HepG2 (cell line): Measurements from ENCODE around the gene DSTN. TPM values are rescaled to one million over a fixed set of nuclear protein-coding genes. Genes with fewer than 3 reads are reported as not detected.

Source experiments
- ARID2 ChIP-seq: sonication (generic); formaldehyde crosslinking; IDR thresholded peaks from 2 replicates; pipeline ENCODE4 v1.8.1; 2022; ENCODE audit warnings: mild to moderate bottlenecking, missing genetic modification reagents, borderline replicate concordance
- ATF2 ChIP-seq: sonication (generic); formaldehyde crosslinking; IDR thresholded peaks from 2 replicates; pipeline ENCODE4 v1.4.0; 2020; ENCODE audit warnings: missing genetic modification reagents
- CREB1 ChIP-seq, 2 experiments: fragments of 450-650 bp in 1 of 2; IDR thresholded peaks; 2 replicates each; pipeline ENCODE4 v1.6.1; 2016 to 2017; ENCODE audit warnings: control low read depth in 1 of 2, mild to moderate bottlenecking in 1 of 2, missing compliant biosample characterization in 1 of 2, missing genetic modification characterization in 1 of 2
- CREBL2 ChIP-seq: sonication (generic); formaldehyde crosslinking; IDR thresholded peaks from 2 replicates; pipeline ENCODE4 v1.8.1; 2023; ENCODE audit warnings: missing genetic modification reagents, mild to moderate bottlenecking, borderline replicate concordance
- CTCF ChIP-seq: sonication (generic); formaldehyde crosslinking; IDR thresholded peaks from 2 replicates; pipeline ENCODE4 v1.5.0; 2020; ENCODE audit warnings: mild to moderate bottlenecking, missing genetic modification reagents, moderate library complexity
- DMTF1 ChIP-seq: sonication (generic); formaldehyde crosslinking; IDR thresholded peaks from 2 replicates; pipeline ENCODE4 v1.4.0; 2020; ENCODE audit warnings: mild to moderate bottlenecking, missing genetic modification reagents
- GATAD2A ChIP-seq: IDR thresholded peaks from 2 replicates; pipeline ENCODE4 v1.6.1; 2016
- HMG20B ChIP-seq: conservative IDR thresholded peaks from 2 replicates; pipeline ENCODE4 v1.6.1; 2016; ENCODE audit warnings: missing genetic modification reagents, missing compliant biosample characterization
- POLR2G ChIP-seq: fragments of 200-400 bp; formaldehyde crosslinking; IDR thresholded peaks from 2 replicates; pipeline ENCODE4 v1.6.1; 2018; ENCODE audit warnings: mild to moderate bottlenecking, low read depth, low read length, moderate library complexity
- TFDP2 ChIP-seq: sonication (generic); formaldehyde crosslinking; IDR thresholded peaks from 2 replicates; pipeline ENCODE4 v1.4.0; 2020; ENCODE audit warnings: missing genetic modification reagents
- ZBTB2 ChIP-seq: sonication (generic); formaldehyde crosslinking; IDR thresholded peaks from 2 replicates; pipeline ENCODE4 v1.8.0; 2022; ENCODE audit warnings: low read depth, missing genetic modification reagents
- ZFX ChIP-seq: sonication (generic); formaldehyde crosslinking; IDR thresholded peaks from 2 replicates; pipeline ENCODE4 v1.4.0; 2020; ENCODE audit warnings: mild to moderate bottlenecking, low read depth, missing genetic modification reagents, moderate library complexity
- ZNF230 ChIP-seq: sonication (generic); formaldehyde crosslinking; IDR thresholded peaks from 2 replicates; pipeline ENCODE4 v1.4.0; 2020; ENCODE audit warnings: mild to moderate bottlenecking, missing genetic modification reagents
- ZNF431 ChIP-seq: sonication (generic); formaldehyde crosslinking; IDR thresholded peaks from 2 replicates; pipeline ENCODE4 v1.9.0; 2022; ENCODE audit warnings: missing genetic modification reagents, low read depth, mild to moderate bottlenecking, borderline replicate concordance
- ZNF496 ChIP-seq: sonication (generic); formaldehyde crosslinking; IDR thresholded peaks from 2 replicates; pipeline ENCODE4 v1.8.1; 2023; ENCODE audit warnings: mild to moderate bottlenecking, moderate library complexity, missing genetic modification reagents; ENCODE audit not compliant: insufficient replicate concordance
- polyA plus RNA-seq, 8 experiments: library from polyadenylated mRNA; depleted of rRNA in 3 of 8; stranded (reverse) in 7 of 8; unstranded in 1 of 8; fragments of >200 nt; fragmentation: Illumina TruSeq in 4 of 8; extraction: Trizol in 4 of 8; gene quantifications; 2 replicates each; pipeline versions ENCODE4 v1.2.1 to v1.2.3, GENCODE V29; 2011 to 2016; ENCODE audit warnings: low read depth in 4 of 8, missing spikeins in 1 of 8, mixed read lengths in 1 of 8; ENCODE audit not compliant: insufficient read depth in 1 of 8
- total RNA-seq, 5 experiments: library from RNA; depleted of rRNA; stranded (reverse); fragments of >200 nt; fragmentation: Illumina TruSeq; extraction: Trizol; gene quantifications; 2 replicates each; pipeline ENCODE4 v1.2.3, GENCODE V29; 2016; ENCODE audit warnings: low read depth in 1 of 5

The DSTN gene
- total and polyA plus RNA-seq, 2 of the 13 experiments (the other 11 are each of a cell fraction or from before 2014, with no cell fraction given), result 27.6 to 106 TPM

- TF ChIP-seq ZNF431 (CRISPR knock-in tag) (no peak), ARID2 (CRISPR knock-in tag) (0 out of 2 replicates have a peak, but pooled peaks have one; percentile 38), CTCF (CRISPR knock-in tag) (peak; percentile 20; the same call in 1 of the 2 replicates), ZFX (CRISPR knock-in tag) (peak; percentile 80), CREB1 (IDR thresholded peaks at IDR 0.05) (peak; percentile 71), CREB1 (CRISPR knock-in tag; IDR thresholded peaks at IDR 0.05) (no peak), POLR2G (peak; percentile 44; the same call in 1 of the 2 replicates), GATAD2A (CRISPR knock-in tag) (peak; percentile 52; the same call in 1 of the 2 replicates), CREBL2 (CRISPR knock-in tag) (0 out of 2 replicates have a peak, but pooled peaks have one; percentile 68), ZNF496 (CRISPR knock-in tag) (no peak), DMTF1 (CRISPR knock-in tag) (no peak), ZBTB2 (peak; percentile 81), ATF2 (CRISPR knock-in tag) (peak; percentile 46; the same call in 1 of the 2 replicates), ZNF230 (CRISPR knock-in tag) (no peak), HMG20B (CRISPR knock-in tag) (0 out of 2 replicates have a peak, but pooled peaks have one; percentile 30), TFDP2 (peak; percentile 70)
Observed at GRCh38 chr20:17530716-17531664, 38.9 kb upstream of the DSTN start, which contains the start of gene BFSP1 (continued).
